Right forelimb (tissue), 1 donor: ENCODE data around the gene HIVEP3.

Experiments used
- DNase-seq: peaks from one replicate; pipeline ENCODE4 v3.0.0-alpha.2; 2018

Gene HIVEP3

DNA sequence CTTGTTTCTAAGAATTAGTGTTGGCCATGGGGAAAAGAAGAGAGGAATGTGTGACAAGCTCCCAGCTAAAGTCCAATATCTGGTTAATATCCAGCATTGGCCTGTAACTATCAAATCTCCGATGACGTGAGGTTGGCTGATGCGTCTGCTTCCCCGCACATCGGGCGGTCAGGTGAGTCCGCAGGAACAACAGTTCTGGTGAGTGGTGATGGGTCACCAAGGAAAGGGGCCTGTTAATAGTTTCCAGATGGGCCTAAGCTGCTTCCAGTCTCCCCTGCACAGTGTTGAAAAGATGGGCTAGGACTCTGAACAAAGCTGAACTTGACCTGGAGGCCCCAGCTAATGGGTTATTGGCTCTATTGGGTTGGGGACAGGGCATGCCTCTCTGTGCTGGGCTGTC, 241.1 kb downstream of the HIVEP3 start:
- no peak for DNase-seq

DNA sequence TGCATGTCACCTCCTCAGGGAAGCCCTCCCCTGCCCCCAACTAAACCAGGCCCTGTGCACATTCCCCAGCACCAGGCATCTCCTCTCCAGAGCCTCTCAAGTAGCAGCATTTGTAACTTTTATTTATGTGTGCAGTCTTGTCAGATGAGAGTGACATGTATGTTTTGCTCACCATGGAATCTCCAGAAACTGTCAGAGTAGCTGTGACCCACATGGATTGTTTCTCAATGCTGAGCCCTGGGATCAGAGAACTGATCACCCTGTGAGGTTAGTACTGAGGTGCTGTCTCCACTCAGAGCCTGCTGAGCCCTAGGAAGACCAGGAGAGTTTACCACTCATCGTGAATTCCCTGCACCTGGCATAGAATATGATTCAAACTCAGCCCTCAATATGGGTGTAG, 243.3 kb downstream of the HIVEP3 start:
- no peak for DNase-seq

GRCh38 chr1:41674522-41674921, 244.2 kb downstream of the HIVEP3 start:
- DNase-seq = no peak

- DNase-seq = no peak
Observed at GRCh38 chr1:41673806-41674205, 244.9 kb downstream of the HIVEP3 start.

DNA sequence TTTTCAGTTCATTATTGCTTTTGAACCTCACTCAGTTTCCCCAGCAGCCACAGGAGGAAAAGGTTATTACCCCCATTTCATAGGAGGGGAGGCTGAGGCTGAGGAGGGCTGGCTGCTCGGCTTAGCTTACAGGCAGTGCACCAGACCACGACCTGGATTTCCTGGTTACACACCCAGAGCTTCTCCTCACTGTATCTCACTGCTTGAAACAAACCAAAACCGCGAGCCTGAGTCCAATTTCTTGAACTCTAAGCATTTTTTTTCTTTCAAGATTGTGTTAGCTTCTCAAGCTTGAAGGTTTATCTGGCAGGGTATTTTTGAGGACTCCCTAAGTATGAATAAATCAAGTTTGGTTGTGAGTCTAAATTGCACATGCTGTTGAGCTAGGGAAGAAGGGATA, 245.3 kb downstream of the HIVEP3 start:
- no peak for DNase-seq

DNA sequence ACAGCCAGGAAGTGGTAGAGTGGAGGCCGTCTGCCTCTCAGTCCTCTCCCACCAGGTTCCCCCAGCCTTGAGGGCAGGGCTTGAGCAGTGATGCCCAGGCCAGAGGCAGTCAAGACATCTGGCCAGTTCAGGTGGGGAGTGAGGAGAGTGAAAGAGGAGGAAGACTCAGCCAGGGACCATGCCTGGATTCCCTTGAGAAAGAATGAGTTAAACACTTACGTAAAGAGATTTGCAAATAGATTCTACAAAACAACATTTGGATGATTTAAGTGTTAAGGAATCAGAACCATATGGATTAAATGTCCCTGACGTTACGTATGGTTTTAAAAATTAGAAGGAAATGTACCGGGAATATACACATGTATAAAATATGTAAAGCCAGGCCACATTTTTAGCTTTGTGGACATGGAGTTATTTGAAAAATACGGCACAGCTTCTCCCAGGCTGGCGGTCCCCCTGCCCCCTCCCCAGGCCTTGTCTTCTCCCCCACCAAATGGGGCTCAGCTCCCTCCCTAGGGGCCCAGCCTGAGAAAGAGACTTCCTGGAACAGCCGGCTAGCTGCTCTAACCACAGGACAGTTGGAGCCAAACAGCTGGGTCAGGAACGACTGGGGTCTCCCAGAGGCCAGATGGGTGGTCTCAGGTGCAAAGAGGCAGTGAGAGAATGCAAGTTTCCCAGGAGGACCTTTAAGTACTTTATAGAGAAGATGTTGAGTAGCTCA, 245.9 kb downstream of the HIVEP3 start:
- peak; percentile 77 for DNase-seq

GRCh38 chr1:41672173-41672572, 246.5 kb downstream of the HIVEP3 start:
- DNase-seq = no peak

GRCh38 chr1:41671116-41671755, 247.5 kb downstream of the HIVEP3 start:
- no peak for DNase-seq

DNA sequence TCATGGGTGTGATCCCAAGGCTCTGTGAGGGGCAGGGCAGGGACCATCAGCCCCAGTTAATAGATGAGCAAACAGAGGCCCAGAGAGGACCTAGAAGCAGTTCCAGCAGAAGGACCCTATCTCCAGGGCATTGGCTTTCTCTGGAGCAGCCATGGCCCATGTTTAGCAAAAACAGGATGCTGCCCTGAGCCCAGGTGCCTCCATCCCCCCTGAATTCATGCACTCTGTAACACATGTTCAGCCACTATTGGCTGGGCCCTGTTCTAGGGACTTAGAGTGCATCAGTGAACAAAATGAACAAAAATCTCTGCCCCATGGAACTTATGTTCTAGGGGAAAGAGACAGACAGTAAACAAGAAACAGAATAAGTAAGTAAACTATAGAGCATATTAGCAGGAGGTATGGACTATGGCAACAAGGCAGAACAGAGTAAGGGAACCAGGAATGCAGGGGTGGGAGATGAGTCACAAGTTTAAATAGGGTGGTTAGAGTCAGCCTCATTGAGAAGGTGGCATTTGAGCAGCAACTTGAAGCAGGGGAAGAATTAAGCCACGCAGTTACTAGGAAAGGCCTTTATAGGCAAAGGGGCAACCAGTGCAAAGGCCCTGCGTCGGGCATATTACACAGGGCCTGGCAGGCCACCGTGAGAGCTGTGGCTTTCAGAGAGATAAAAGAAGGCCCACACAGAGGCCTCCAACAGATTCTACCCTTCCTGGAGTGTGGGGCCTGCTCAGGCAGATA, 248.3 kb downstream of the HIVEP3 start:
- no peak for DNase-seq

- DNase-seq = no peak
Observed at GRCh38 chr1:41668967-41669366, 249.8 kb downstream of the HIVEP3 start.

GRCh38 chr1:41668054-41668660, 250.6 kb downstream of the HIVEP3 start:
- DNase-seq = no peak

GRCh38 chr1:41666981-41667631, 251.6 kb downstream of the HIVEP3 start:
- no peak for DNase-seq

DNA sequence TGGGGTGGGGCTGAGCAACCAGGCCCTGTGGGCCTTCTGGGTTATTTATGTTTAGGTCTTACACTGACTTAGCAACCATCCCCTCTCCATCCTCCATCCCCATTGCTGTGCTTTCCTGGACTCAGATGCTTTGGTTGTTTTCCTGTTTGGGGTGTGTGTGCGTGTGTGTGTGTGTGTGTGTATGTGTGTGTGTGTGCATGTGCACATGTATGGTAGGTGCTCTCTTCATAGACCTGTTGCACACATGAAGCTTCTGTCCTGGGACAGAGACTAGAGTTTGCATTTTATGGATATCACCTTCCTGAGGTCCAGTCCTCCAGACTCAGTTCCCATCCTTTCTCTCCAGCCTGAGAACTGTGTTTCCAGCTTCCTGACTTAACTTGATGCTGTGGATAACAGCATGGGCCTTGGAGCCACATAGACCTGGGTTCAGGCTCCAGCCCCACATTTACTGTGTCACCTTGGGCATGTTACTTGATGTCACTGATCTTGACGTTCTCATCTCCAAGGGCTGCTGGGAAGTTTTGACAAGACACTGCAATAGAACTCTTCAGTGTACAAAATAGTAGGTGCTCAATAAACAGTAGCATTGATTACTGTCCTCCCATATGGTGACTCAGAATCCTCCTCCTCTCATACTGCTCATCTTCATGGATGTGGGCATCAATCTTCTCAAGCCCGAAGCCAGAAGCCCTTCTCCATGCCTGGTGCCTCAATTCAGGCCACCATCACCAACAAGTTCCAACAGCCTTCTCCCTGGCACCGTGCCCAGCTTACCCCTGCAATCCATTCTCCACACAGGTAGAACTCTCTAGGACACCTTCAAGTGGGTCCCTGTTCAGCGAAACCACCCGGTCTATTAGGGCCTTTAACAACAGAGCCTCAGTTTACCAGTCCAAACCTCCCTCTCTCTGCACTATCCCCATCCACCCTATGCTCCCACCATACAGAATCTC, 252.5 kb downstream of the HIVEP3 start:
- no peak for DNase-seq

DNA sequence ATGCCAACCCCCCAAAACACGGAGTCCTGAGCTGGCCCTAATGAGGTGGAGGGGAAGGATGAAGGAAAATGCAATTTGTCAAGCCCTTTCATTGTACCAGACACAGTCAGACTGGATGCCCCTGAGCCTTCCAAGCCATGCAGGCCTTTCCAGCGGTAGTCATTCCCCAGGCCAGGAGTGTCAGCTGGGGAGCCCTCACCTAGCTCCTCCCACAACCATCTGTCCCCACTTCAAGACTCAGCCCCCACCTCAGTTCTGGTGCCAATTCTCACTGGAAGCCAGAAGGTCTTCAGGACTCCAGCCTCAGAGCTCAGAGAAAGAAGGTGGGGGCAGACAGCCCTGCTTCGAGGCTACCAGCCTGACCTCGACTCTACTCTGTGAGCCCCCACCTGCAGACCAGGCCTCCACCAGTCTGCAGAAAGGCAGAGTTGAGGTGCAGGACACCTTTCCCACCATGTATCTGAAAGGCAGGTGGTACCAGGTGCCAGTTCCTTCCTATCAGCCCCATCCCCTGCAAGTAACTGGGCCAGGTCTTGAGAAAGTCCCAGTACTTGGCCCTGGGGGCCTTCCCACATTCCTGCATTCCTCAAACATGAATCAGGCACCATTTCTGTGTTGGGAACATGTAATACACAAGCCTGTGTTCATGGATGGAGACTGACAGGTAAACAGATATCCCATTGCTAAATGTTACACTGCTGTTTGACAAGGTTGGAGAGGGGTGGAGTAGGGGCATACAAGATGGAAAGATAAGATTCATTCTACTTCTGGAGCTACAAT, 253.7 kb downstream of the HIVEP3 start:
- no peak for DNase-seq

DNA sequence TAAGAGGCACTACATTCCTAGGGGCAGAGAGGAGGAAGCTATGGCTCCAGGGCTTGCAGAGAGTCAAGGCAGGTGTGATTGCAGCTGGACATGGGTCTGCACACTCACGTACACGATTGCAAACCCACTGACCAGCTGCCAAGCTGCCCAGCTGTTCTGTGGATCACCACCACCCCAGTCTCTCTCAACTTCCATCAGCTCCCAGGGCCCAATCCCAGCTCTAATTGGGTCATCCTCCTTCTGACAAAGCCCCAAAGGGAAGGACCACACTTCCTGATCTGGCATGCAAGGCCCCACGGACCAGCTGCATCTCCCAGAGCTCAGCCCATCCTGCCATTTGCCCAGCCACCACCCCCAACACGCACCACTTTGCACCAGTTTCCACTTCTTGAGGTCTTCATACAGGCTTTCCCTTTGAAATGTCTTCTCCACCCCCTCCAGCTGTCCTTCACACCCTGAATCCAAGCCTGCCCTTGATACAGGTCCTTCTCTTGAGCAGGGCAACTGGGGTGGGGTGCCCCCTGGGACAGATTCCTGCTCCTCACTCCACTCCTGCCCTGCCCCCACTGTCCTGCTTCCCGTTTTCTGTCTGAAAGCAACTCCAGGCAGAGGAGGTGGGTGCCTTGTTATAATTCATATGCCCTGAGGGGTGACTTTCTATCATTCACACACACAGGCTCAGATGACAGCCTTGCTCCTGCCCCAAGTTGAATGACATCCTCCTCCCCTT, 254.9 kb downstream of the HIVEP3 start:
- no peak for DNase-seq

- peak; percentile 67 for DNase-seq
Observed at GRCh38 chr1:41662765-41663437, 255.8 kb downstream of the HIVEP3 start.

- DNase-seq = peak; percentile 78
Observed at GRCh38 chr1:41662061-41662764, 256.5 kb downstream of the HIVEP3 start.

DNA sequence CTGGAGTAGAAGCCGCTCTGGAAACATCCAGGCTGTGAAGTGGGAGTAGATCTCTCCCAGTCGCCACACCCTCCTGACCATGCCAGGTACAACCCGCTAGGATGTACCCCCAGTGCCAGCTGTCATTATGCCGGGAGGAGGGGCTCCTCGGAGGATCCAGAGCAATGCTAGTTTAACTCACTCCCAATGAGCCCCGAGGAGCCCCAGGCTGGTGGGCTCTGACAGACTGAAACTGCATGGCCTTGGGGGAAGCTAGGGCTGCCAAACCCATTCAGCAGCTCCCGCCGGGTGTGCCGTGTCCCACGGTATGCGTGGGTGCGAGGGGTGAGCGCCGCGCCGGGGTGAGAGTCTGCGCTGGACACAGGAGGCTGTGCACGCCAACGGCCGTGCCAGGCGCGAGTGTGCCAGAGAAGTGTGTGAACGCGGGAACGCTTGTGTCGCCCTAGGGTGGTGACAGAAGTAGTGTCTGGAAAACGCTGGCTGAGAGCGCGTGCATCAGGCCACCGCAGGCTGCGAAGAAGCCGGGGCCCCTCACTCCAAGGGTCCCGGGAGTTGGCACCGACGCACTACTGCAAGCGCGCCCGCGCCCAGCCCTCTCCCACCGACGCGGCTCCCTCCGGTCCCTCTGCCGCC, 257.2 kb downstream of the HIVEP3 start:
- no peak for DNase-seq
